Activated CD8-positive, alpha-beta memory T cell treated with anti-CD3 and anti-CD28 coated beads, Interleukin-2, amount 50 U/mL, for 24 hours (primary cell): ENCODE results near the gene TMEM128.
"Not testable (repeated sequence)": the region's sequence is repeated elsewhere in the genome, so short reads cannot be mapped to it uniquely, and the experiment has no call there.

Experiments used
- DNase-seq: peaks from one replicate; pipeline ENCODE4 v3.0.0-alpha.2; 2020; ENCODE audit errors: extremely low read depth

TMEM128 gene, protein sequence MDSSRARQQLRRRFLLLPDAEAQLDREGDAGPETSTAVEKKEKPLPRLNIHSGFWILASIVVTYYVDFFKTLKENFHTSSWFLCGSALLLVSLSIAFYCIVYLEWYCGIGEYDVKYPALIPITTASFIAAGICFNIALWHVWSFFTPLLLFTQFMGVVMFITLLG

DNA sequence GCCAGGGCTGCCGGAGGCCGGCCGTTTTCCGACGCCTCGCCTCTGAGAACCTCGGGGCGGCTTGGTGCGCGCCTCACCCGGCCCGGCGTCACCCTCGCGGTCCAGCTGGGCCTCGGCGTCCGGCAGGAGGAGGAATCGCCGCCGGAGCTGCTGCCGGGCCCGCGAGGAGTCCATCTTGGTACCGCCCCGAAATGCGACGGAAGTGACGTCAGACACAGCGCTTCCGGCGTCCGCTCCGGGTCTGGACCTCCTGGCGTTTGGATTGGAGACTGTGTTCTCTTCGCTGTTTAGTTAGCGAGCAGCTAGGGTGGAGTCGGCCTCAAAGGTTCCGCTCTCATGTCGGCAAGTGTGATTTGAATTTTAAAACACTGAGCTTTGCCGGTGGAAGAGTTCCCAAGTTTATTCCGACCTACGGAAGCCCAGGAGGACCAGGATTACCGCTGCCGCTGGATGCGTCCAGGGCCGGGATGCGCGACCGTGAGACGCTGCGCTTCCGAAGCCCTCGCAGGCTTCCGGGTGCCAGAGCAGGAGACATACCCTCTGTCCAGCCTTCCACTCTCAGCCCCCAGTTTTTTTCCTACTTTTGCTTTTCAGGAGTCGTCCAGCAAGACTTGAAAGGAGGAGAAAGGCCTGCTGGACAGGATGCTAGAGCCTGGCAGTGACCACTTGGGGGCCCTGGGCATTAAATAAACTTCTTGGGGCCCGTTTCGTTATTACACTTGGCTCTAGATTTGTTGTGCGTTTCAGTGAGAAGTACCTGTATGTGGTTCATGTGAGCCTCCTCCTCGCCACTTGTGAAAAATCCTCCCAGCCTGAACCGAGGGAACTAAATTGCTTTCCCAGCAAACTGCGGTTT, at the start of gene TMEM128:
TMEM128 (minus strand) TSS at position 195 of the 856 bp plus-strand sequence; CDS start at position 174, 21 bp downstream.
- peak; percentile 82 for DNase-seq

DNA sequence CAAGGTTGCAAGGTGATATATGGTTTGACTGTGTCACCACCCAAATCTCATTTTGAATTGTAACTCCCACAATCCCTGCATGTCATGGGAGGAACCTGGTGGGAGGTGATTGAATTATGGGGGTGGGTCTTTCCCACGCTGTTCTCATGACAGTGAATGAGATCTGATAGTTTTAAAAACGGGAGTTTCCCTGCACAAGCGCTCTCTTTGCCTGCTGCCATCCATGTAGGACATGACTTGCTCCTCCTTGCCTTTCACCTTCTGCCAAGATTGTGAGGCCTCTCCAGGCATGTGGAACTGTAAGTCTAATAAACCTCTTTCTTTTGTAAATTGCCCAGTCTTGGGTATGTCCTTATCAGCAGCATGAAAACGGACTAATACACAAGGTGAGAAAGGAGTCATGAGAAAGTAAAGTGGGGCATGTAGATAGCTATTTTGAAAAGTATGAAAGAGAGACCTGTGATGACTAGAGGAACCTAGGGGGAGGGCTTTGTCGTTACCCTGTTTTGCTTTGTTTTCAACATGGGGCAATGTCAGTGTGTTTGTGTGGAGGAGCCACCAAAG, 48.3 kb upstream of the TMEM128 start:
- no peak for DNase-seq

DNA sequence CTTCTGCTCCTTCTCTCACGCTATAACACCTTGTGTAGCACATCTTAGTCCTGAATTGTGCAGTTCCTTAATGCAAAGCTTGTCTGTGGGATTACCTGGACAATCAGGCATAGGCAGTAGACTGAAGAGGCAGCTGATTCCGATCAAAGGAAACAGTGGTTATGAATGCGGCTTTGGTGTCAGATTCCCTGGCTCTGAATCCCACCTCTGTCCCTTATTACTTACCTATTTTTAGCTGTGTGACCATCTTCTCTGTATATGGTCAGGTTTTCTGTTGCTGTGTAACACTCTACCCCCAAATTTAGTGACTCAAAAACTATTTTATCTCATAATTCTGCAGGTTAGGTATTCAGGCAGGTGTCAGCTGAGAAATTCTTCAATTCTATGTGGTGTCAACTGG, 45.3 kb upstream of the TMEM128 start:
- no peak for DNase-seq

DNA sequence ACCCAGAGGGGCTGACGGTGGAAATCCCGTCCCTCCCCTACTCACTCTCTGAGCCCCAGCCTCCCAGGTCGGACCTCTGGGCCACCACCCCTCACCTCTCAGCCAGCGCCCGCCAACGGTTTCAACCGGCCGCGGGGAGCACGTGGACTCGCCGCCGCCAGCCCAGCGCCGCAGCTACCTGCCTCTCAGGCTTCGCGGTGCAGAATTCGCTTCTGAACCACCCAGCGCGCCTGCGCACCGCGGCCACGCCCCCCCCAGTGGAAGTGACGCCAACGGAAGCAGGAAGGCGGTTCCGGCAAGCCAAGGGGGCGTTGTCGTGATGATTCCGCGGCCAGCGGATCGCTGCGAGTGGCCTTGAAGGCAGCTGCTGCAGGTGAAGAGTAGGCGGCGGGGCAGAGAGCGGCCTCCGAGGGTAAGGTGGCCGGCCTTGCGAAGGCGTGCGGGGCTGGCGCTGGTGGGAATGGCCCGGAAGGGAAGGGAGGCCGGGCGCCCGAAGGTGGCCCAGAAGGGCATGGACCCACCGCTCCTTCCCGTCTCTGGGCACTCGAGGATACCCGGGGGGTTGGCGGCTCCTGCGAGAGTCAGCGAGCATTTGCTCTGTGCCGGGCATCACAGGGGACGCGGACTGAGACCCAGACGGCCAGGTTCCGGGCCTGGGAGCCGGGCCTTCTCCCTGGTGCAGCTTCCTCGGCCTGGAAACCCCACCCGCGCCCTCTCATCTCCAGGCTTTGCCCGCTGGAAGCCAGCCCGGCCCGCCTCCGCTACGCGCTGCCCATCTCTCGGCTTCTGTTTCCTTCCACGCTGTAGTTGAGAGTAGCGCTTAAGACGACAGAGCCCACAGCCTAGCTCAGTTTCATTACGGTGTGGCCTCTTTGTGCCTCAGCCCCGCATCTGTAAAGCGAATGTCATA, 42.2 kb upstream of the TMEM128 start, which contains the start of the genes LYAR and ZBTB49:
LYAR (minus strand) TSS at position 214 of the 910 bp plus-strand sequence. CDS start 6,412 bp downstream, outside the sequence.
ZBTB49 (plus strand) TSS at position 311 of the 910 bp plus-strand sequence. CDS start 9,695 bp downstream, outside the sequence.
- DNase-seq, result peak; percentile 89

DNA sequence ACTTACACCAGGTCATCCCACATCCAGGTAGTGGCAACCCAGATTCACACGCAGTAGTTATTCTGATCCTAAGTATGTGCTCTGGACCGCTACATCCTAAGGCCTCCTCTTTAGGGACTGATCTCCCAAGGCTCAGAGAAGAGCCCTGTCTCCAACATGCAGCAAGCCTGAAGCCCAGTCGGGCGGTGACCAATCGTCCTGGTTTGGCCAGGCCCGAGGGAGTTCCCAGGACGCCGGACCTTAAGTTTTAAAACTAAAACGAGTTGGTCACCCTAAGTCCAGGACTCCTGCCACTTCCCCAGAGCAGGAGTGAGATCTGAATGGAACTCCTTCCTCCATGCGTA, 41.5 kb upstream of the TMEM128 start:
- DNase-seq, result no peak

DNA sequence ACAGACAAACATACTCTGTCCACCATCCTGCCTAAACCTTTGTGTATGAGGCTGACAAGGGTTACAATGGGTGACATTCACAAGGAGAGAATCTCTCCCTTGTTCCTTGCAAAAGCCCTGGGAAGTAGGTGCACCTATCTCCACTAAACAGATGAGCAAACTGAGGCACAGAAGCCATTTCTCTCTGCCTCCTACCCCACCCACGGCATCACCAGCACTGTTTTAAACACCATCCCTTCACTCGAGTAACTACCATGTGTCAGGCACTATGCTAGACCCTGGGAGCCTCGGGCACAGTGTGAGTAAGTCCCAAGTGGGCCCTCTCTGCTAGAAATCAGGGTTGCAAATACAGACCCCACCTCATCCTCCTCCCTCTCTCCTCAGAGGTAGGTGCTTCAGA, 41.0 kb upstream of the TMEM128 start:
- no peak for DNase-seq

DNA sequence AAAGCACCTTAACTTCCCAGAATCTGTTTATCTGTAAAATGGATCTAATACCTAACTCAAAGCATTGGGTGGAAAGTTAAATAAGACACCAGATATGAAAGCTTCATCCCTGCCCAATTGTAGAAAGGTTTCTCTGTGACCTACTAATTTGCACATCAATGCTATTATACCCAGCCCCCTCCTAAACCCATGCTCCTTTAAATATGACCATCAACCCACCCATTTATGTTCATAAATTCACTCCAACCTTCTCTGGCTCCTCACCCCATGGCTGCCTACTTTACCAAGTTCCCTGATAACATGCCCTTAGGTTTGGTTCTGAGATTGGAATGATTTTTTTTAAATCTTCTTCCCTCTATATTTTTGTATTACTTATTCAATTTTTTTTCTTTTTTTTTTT, 40.1 kb upstream of the TMEM128 start:
- no peak for DNase-seq

DNA sequence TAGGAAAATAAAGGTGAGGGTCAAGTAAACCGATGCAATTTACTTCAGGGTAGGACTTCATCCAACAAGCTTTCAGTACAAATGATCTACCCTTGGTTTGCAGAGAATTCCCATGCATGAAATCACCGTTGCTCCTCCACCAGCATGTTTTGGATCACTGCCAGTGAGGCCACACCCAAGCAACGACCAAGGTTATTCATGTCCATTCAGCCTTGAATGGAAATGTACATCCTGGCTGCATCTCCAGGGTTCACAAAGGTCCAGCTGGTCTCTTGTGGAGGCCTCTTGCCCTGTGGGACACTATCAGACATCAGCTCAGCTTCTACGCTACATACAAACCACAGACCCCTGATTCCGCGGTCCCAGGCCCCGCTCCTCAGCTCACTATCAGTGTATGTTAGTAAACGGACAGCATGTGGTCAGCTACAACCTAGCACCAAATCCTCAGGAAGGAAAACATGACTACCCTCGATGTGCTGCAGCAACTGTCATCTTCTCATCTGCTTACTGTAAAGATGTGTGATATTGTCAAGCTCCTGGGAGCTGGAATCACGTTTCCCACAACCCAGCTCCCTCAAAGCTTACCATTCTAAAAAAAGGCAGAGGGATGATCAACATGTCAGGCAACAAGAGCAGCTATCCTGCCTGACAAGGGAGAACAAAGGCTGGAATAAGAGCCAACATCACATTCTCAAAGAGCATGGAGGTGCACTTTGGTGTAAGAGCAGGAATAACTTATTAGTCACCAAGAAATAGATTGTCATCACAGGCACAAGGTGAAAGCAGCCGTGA, 37.0 kb upstream of the TMEM128 start:
- DNase-seq, result no peak

DNA sequence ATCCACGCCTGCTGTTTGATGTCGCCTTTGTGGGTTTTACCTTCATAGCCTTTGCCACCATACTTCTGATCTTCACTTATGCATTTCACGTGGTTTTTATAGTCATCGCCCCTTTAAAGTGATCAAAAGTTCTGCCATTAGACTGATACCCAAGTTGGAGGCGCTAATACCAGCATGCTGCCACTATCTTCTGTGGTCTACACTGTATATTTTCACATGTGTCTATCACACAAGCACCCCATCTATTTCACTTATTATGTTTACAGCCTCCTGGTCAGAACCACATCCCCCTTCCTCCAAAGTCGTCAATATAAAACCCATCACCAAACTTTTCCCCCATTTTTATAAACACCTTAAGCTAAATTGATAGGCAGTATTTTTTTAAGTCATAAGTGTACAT, 33.8 kb upstream of the TMEM128 start:
- no peak for DNase-seq

DNA sequence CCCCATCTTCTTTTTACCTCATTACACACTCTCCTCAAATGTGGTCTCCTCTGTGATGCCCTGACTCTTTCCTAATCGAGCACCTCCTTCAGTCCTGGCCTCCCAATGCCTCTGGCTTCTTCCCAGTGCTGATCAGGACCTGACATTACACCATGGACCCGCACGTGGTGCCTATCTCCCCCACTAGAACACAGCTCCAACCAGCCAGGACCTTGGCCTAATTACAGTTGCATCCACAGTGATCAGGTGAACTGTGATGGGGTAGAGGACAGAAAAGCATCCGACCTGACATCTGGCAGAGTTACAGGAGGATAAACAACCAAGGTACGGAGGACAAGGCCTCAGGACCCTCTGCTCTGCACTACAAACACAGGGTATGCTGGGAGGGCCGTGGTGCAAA, 29.5 kb upstream of the TMEM128 start:
- no peak for DNase-seq

DNA sequence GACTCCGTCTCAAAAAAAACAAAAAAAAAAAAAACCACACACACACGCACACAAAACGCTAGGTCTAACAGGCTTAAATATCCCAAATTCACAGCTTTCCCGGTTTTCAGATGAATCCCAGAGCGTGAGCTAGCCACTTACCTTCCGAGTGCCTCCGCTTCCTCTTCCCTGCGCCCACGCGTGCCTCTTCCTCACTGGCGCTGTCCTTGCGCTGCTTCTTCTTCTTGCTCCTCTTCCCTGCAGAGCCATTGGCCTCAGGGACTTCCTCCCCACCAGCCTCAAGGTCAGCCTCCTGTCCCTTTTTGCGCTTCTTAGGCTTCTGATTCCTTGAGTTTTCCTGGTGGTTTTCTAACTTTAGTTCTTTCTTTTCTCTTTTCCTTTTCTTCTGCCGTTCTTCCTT, 26.2 kb upstream of the TMEM128 start:
- DNase-seq, result no peak

DNA sequence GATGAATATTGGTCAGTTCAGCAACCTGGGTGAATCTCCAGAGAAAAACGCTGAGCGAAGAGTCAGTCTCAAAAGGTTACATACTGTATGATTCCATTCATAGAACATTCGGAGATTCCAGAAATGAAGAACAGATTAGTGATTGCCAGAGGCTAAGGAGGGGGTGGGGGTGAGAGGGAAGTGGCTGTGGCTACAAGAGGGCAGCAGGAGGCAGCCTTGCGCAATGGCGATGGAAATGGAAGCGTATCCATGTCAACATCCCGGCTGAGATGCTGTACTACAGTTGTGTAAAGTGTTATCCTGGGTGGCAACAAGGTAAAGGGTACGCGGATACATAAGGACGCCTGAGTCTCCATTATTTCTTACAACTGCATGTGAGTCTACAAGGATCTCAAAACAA, 23.9 kb upstream of the TMEM128 start:
- DNase-seq, result no peak

DNA sequence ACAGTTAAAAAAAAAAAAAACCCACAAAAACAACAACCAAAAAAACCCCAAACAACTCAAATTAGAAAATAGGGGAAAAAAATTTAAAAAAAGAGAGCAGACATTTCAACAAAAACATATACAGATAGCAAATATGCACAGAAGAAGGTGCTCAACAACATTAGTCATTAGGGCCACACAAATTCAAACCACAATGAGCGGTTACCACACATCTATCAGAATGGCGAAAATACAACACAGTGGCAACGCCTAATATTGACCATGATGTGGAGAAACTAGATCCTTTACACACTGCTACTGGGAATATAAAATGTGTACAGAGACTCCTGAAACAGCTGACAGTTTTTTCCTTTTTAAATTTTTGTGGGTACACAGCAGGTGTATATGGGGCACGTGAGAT, 22.5 kb upstream of the TMEM128 start:
- no peak for DNase-seq

DNA sequence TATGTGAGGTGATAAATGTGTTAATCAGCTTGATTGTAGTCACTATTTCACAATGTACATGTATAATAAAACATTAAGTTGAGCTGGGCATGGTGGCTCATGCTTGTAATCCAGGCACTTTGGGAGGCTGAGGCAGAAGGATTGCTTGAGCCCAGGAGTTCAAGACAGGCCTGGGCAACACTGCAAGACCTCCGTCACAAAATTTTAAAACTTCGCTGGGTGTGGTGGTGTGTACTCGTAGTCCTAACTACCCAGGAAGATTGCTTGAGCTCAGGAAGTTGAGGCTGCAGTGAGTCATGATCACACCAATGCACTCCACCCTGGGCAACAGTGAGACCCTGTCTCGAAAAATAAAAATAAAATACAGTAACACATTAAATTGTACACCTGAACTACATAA, 21.8 kb upstream of the TMEM128 start:
- no peak for DNase-seq

DNA sequence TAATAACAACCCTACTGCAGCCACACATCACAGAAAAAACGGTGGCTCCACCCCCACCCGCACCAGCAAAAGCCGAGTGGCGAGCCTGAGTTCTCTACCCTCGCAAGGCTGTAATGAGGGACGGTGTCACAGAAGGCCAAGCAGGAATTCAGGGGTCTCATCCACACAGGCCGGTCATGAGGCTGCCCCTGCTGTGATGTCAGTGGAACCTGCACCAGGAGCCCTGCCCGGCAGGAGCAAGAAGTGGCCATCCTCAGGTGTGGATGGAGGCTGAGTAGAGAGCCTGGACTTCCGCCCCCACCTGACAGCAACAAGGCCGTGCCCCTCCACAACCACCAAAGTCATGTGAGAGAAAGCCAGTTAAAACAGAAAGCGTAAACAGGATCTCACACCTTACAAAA, 21.3 kb upstream of the TMEM128 start:
- DNase-seq, result no peak

DNA sequence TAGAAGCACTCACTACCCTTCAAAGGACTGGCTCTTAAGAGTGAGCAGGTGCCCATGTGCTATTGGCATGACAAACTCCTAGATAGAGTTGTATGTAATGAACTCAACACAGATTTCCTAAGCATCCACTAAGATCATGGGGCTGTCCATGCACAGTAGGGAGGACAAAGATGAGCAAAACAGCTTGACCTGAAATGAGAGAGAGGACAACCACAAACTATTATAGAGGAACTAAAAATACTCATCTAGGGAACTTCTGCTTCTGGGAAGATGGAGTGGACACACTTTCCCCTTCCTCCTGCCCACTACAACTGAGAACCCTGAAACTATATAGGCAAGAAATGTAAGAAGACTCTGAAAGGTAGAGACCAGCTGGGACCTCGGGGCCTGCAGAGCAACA, 20.8 kb upstream of the TMEM128 start:
- DNase-seq, result no peak

DNA sequence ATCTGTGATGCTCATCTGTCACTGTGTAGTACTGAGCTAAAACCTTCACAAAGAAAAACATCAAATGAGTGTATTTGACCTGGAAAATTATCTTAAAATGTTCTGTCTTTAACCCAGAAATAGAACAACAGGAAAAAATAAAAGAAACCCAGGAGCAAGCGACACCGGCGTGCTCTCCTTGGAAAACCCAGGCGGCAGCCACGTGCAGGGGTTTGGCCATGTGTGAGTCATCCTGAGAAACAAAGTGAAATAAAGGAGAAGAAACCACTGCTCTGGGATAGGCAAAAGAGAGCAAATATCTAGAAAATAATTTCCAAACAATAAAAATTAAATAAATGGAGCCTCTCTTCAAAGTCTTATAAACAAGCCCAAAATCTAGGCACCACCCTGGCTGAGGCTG, 20.0 kb upstream of the TMEM128 start:
- no peak for DNase-seq

DNA sequence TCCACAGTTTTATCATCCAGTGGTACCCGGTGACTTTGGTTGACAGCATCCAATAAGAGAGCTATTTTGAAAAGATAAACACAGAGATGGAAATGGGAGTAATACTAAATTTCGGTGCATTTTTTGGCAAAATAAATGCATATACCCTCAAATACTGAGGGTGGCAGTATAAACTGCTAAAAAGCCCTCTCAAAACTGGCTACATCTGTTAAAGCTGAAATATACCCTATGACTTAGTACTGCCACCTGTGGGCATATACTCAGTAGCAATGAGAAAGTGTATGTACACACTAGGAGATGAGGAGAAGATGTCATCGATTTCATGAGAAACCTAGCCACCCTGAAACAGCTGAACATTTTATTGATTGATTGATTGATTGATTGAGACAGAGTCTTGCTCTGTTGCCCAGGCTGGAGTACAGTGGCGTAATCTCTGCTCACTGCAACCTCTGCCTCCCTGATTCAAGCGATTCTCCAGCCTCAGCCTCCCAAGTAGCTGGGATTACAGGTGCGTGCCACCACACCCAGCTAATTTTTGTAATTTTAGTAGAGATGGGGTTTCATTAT, 12.2 kb upstream of the TMEM128 start:
- DNase-seq, result no peak

DNA sequence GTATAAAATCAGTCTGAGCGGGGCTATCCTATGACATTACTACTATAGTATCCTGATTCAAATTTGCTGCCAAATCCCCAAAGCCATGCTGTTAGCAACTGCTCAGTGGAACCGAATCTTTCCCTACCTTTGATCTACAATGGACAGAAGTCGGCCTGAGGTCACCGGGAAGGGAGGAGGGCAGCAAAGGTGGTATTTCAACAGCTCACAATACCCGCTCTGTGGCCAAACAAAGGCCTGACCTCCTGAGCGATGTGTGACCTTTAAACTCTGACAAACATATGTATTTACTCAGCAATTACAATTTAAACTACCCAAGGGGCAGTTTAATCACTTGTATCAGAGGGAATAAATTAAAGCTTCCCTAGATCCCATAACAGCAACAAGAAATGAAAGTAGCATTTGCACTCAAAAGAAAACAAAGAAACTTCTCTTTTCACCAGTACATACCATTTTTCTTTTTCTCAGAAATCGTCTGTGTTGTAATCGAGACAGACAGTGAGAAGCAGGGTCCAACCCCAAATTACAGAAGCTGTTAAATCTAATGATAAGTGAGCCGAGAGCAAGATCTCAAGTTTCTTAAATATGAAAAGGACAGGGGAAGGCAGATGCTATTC, 11.6 kb upstream of the TMEM128 start:
- DNase-seq, result no peak

DNA sequence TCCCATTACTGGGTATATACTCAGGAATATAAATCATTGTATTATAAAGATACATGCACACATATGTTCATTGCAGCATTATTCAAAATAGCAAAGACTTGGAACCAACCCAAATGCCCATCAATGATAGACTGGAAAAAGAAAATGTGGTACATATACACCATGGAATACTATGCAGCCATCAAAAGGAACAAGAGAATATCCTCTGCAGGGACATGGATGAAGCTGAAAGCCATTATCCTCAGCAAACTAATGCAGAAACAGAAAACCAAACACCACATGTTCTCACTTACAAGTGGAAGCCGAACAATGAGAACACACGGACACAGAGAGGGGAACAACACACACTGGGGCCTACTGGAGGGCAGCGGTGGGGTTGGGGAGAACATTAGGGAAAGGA, 9.7 kb upstream of the TMEM128 start:
- DNase-seq, result not testable (repeated sequence)
